Right forelimb (tissue), 1 donor: ENCODE measurements around the gene BACH2.
"Not testable (repeated sequence)": the region's sequence is repeated elsewhere in the genome, so short reads cannot be mapped to it uniquely, and the experiment has no call there.

Experiments
- DNase-seq: peaks from one replicate; pipeline ENCODE4 v3.0.0-alpha.2; 2018

The BACH2 gene

GRCh38 chr6:90149280-90149679 is 147.4 kb downstream of the BACH2 start:
- no peak for DNase-seq

DNA sequence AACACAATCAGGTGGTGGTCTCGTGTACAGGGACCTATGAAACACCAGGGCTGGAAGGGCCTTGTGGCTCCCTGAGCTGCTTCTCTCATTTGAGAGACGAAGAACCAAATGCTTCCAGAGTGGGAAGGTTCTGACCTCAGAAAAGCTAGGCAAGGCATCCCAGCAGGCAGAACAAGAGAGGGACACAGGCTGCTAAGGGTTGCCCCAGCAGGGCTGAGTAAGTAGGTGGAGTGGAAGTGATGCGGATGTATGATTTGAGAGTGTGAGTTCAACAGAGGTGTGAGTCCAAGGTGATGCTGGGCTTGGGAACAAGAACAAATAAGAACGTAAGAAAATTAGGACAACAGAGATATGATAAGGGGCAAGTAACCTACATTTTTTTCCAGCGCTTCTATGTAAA is 147.8 kb downstream of the BACH2 start:
- no peak for DNase-seq

DNA sequence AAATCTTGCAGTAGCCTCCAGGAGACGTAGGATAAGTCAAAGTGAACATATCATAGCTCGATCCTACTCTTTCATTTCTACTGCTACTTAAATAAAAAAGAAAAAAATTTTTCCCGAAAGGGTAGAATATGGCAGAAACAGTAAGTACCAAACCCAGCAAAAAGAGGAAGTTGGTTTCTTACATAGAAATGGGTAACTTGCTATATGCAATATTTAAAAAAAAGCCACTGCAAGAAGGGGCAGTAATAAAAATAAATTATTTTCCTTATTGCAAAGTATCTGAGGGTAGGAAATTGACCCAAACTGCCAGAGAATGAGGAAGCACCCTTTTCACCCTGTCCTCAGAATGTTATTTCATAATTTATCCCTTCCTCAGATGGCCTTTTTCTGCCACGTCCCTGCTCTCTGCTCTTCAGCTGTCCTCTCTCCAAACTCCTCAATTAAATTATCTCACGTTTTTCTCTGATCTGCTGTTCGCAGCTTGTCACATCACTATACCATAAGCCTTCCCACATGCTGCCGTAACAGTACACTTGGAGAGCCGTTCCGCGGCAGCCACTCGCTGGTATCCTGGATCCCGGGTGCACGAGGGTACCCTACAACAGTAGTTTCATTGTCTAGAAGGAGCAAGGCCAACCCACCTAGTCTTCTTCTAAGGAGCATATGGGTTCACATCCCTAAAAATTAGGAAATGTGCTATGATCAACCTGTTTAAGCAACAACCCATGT is 149.6 kb downstream of the BACH2 start:
- DNase-seq, result no peak

GRCh38 chr6:90146024-90146423 is 150.6 kb downstream of the BACH2 start:
- DNase-seq, result no peak

GRCh38 chr6:90144928-90145555 is 151.6 kb downstream of the BACH2 start:
- DNase-seq, result no peak

DNA sequence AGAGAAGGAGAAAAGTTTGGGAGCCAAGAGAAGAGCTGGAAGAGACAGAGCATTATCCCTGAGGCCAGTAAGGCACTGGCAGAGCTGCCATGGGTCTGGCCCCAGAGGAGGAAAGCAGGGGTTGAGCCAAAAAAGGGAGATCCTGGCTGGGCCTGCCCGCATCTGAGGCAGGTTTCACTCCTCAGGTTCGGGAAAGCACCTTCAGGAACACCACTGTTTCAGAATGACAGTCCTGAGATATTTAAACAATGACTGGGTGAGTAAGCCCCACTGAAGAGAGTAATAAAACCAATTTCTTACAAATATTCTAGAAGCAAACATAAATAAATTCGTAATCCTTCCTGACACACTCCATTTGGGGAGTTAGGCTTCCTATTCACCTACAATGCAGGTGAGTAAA is 152.2 kb downstream of the BACH2 start:
- DNase-seq, result no peak

DNA sequence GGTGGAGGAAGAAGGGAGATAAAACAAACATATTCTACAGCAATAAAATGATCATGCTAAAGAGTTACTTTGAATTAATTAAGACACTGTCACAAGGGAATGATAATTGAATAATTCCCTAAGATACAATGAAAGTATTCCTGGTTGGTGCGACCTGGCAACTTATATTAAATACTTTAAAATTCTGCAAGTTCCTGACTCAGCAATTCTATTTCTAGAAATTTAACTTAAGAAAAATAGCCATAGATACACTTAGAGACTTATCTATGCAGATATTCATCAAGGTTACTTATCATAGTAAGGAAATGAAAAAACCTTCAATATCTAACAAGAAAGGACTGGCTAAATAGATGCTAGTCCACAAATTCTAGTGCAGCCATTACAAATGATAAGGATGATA is 156.0 kb downstream of the BACH2 start:
- DNase-seq, result no peak

- no peak for DNase-seq
These were observed 157.3 kb downstream of the BACH2 start for GRCh38 chr6:90139272-90139817.

DNA sequence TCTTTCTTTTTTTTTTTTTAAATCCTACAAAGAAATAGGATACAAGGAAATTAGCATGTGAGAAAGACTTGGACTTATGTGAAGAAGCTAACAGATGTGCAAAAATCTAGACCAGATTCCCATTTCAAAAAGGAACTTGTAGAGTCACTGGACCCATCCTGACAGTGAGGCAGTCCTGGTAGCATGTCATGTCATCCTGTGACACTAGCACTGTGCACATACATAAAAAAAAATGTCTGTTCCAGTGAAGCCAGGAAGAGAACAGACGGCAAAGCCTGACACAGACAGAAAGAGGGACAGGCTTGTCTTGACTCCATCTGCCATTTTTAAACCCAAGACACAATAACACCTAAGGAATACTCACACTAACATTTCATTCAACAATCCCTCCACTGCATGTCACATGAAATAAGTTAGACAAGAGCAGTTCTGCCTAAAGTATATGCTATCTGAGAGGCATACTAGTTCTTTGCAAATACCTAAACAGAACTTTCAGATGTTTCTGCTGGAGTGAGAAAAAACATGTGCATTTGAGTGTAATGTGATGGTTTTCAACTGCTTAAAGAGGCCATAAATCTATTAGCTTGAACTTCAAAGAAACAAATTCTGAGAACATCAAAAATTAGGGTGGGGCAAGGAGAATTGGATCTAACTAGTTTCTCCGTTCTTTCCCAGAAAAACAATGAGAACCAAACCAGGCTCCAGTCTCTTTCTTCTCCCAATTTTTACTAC is 159.6 kb downstream of the BACH2 start:
- DNase-seq, result no peak

GRCh38 chr6:90136176-90136575 is 160.5 kb downstream of the BACH2 start:
- no peak for DNase-seq

- DNase-seq, result no peak
These were observed 161.0 kb downstream of the BACH2 start for GRCh38 chr6:90135667-90136066.

DNA sequence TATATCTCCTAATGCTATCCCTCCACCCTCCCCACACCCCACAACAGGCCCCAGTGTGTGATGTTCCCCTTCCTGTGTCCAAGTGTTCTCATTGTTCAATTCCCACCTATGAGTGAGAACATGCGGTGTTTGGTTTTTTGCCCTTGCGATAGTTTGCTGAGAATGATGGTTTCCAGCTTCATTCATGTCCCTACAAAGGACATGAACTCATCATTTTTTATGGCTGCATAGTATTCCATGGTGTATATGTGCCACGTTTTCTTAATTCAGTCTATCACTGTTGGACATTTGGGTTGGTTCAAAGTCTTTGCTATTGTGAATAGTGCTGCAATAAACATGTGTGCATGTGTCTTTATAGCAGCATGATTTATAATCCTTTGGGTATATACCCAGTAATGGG is 163.0 kb downstream of the BACH2 start:
- not testable (repeated sequence) for DNase-seq

GRCh38 chr6:90131614-90132423 is 164.8 kb downstream of the BACH2 start:
- DNase-seq, result peak; percentile 73

GRCh38 chr6:90131125-90131524 is 165.5 kb downstream of the BACH2 start:
- no peak for DNase-seq

DNA sequence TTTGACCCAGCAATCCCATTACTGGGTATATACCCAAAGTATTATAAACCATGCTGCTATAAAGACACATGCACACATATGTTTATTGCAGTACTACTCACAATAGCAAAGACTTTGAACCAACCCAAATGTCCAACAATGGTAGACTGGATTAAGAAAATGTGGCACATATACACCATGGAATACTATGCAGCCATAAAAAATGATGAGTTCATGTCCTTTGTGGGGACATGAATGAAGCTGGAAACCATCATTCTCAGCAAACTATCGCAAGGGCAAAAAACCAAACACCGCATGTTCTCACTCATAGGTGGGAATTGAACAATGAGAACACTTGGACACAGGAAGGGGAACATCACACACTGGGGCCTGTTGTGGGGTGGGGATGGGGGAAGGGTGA is 168.0 kb downstream of the BACH2 start:
- not testable (repeated sequence) for DNase-seq

- no peak for DNase-seq
These were observed 169.0 kb downstream of the BACH2 start for GRCh38 chr6:90127595-90127994.

DNA sequence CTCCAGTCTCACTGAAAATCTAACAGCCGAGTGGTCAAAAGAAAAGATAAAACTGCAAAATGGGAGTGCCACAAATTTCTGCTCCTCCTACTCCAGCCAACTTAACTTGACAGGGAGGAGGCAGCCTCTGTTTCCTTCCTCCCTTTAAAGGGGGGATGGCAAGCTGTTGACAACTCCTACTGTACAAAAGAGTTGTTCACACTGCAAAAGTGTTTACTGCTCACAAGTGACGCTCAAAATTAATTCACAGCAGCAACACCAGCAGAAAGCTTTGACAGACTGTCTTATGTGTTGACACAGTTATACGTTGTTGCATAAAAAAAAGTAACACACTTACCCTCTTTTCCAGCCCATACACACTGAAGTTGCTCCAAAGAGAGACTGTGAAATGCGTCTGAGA is 169.8 kb downstream of the BACH2 start:
- no peak for DNase-seq

DNA sequence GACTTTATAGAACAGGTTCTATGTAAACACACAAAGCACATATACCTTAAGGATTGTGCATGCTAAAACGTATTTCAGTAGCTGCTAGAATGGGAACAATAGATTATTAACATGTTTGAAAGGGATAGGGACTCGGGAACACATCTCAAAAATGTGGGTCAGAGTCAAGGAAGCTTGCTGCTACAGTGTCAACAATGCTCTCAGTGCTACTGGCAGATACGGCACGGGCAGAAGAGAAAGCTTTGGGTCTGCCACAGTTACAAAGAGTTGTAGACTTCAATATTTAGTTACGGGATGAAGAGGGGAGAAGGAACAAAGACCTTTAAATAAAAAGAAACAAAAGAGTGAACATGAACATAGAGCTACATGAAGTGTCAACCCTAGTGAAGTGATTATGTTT is 170.5 kb downstream of the BACH2 start:
- no peak for DNase-seq

GRCh38 chr6:90124874-90125510 is 171.7 kb downstream of the BACH2 start:
- DNase-seq, result no peak

GRCh38 chr6:90123831-90124230 is 172.8 kb downstream of the BACH2 start:
- DNase-seq, result no peak

DNA sequence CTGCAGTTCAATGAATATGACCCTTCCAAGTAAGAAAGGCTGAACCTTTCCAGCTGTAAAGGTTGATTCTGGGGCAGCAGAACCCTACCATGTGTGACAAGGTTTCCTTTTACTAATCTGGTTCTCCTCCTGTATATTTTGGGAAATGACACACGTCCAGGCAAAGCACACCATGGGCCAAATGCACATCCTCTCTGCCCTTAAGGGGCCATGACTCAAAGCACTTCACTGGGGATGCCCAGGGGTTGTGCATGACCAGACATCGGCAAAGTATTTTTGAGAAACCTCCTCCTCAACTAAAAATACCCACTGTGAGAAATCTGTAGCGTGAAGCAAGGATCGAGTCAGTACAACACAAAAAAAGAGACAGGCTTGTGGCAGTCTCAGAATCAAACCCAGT is 174.7 kb downstream of the BACH2 start:
- no peak for DNase-seq

DNA sequence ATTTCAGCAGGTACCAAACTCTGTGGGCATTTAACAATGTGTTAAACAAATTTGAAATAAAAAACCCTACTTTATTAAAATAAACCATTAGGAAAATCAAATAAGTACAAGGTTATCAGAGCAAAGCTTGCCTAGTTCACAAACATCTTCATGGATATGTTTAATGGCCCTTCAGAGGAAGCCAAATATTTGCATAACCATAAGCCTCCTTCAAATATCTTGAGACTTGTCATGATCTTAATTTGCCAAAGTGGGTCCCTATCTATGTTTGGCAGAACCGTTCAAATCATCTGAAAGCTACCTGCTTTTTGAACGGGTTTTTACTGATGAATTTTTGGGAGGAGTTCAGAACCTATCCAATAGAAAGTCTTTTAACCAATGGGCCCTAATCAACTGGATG is 176.3 kb downstream of the BACH2 start:
- DNase-seq, result no peak
